Measurements from ENCODE around the gene TARBP1. TPM values are rescaled to one million over a fixed set of nuclear protein-coding genes. Genes with fewer than 3 reads are reported as not detected.

Gene TARBP1
- total RNA-seq, 1 donor from 2014 or later, result 17.8 TPM

- Histone ChIP-seq H3K79me2 (ENCODE audit: insufficient read depth, low read length) (no peaks in the 10 kb centered on the region), H3K9me3 (ENCODE audit: insufficient read depth, low read depth, low read length) (no peaks in the 10 kb centered on the region), H4K20me1 (ENCODE audit: insufficient read depth, low read length) (no peaks in the 10 kb centered on the region), H2AFZ (ENCODE audit: low read depth, low read length) (no peak overlapping the region), H3K9ac (ENCODE audit: low read length) (no peak overlapping the region), H3K36me3 (ENCODE audit: insufficient read depth, low read length) (no peaks in the 10 kb centered on the region), H3K27me3 (ENCODE audit: insufficient read depth, low read length) (no peaks in the 10 kb centered on the region), H3K27ac (ENCODE audit: low read depth, low read length) (no peak overlapping the region), H3K4me3 (ENCODE audit: insufficient read depth, low read depth, low read length) (no peak overlapping the region), H3K4me2 (ENCODE audit: low read length) (no peak overlapping the region), H3K4me1 (ENCODE audit: insufficient read depth, low read length) (peaks cover 8% of the 10 kb centered on the region)
- H3K9me3 Mint-ChIP-seq (ENCODE audit: unreplicated experiment), result peaks cover 3% of the 10 kb centered on the region
- peaks cover 8% of the 10 kb centered on the region for H3K4me1 Mint-ChIP-seq (ENCODE audit: low read depth, unreplicated experiment)
- TF ChIP-seq, protein P1, sequence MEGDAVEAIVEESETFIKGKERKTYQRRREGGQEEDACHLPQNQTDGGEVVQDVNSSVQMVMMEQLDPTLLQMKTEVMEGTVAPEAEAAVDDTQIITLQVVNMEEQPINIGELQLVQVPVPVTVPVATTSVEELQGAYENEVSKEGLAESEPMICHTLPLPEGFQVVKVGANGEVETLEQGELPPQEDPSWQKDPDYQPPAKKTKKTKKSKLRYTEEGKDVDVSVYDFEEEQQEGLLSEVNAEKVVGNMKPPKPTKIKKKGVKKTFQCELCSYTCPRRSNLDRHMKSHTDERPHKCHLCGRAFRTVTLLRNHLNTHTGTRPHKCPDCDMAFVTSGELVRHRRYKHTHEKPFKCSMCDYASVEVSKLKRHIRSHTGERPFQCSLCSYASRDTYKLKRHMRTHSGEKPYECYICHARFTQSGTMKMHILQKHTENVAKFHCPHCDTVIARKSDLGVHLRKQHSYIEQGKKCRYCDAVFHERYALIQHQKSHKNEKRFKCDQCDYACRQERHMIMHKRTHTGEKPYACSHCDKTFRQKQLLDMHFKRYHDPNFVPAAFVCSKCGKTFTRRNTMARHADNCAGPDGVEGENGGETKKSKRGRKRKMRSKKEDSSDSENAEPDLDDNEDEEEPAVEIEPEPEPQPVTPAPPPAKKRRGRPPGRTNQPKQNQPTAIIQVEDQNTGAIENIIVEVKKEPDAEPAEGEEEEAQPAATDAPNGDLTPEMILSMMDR (IDR thresholded peaks at IDR 0.05; ENCODE audit: insufficient read depth, low read depth, low read length), result no peak
- TF ChIP-seq EZH2 (IDR thresholded peaks at IDR 0.05; ENCODE audit: insufficient read depth, low read length), result no peak
- FAIRE-seq (no peak), DNase-seq (ENCODE audit: low read depth) (no peak)
- H3K36me3 Mint-ChIP-seq (ENCODE audit: low read depth, unreplicated experiment), result peaks cover 18% of the 10 kb centered on the region
- H3K27me3 Mint-ChIP-seq (ENCODE audit: low read depth, unreplicated experiment), result no peaks in the 10 kb centered on the region
- H3K27ac Mint-ChIP-seq (ENCODE audit: unreplicated experiment), result no peak overlapping the region
- H3K4me3 Mint-ChIP-seq (ENCODE audit: unreplicated experiment), result no peak overlapping the region
Measured at GRCh38 chr1:234434706-234435105, 44.3 kb downstream of the TARBP1 start.

- H3K4me3 Mint-ChIP-seq (ENCODE audit: unreplicated experiment), result no peak overlapping the region
- peak; percentile 87 for FAIRE-seq
- Histone ChIP-seq H3K4me1 (ENCODE audit: insufficient read depth, low read length) (peaks cover 8% of the 10 kb centered on the region), H2AFZ (ENCODE audit: low read depth, low read length) (peak overlapping the region; percentile 37), H3K27me3 (ENCODE audit: insufficient read depth, low read length) (no peaks in the 10 kb centered on the region), H3K36me3 (ENCODE audit: insufficient read depth, low read length) (peaks cover 7% of the 10 kb centered on the region), H3K79me2 (ENCODE audit: insufficient read depth, low read length) (no peaks in the 10 kb centered on the region), H3K4me2 (ENCODE audit: low read length) (peak overlapping the region; percentile 59), H4K20me1 (ENCODE audit: insufficient read depth, low read length) (no peaks in the 10 kb centered on the region), H3K4me3 (ENCODE audit: insufficient read depth, low read depth, low read length) (peak overlapping the region; percentile 1), H3K27ac (ENCODE audit: low read depth, low read length) (peak overlapping the region; percentile 24), H3K9me3 (ENCODE audit: insufficient read depth, low read depth, low read length) (no peaks in the 10 kb centered on the region), H3K9ac (ENCODE audit: low read length) (no peak overlapping the region)
- DNase-seq (ENCODE audit: low read depth), result peak; percentile 78
- no peaks in the 10 kb centered on the region for H3K9me3 Mint-ChIP-seq (ENCODE audit: unreplicated experiment)
- H3K27ac Mint-ChIP-seq (ENCODE audit: unreplicated experiment), result no peak overlapping the region
- peaks cover 24% of the 10 kb centered on the region for H3K36me3 Mint-ChIP-seq (ENCODE audit: low read depth, unreplicated experiment)
- H3K4me1 Mint-ChIP-seq (ENCODE audit: low read depth, unreplicated experiment), result peaks cover 8% of the 10 kb centered on the region
- no peaks in the 10 kb centered on the region for H3K27me3 Mint-ChIP-seq (ENCODE audit: low read depth, unreplicated experiment)
- TF ChIP-seq, protein P1 (IDR thresholded peaks at IDR 0.05; ENCODE audit: insufficient read depth, low read depth, low read length), result no peak
Measured at GRCh38 chr1:234433563-234434285, 45.3 kb downstream of the TARBP1 start.

GRCh38 chr1:234431255-234431654, 47.7 kb downstream of the TARBP1 start:
- Histone ChIP-seq H4K20me1 (ENCODE audit: insufficient read depth, low read length) (no peaks in the 10 kb centered on the region), H3K9ac (ENCODE audit: low read length) (no peak overlapping the region), H3K79me2 (ENCODE audit: insufficient read depth, low read length) (no peaks in the 10 kb centered on the region), H3K27me3 (ENCODE audit: insufficient read depth, low read length) (no peaks in the 10 kb centered on the region), H3K36me3 (ENCODE audit: insufficient read depth, low read length) (peaks cover 13% of the 10 kb centered on the region), H2AFZ (ENCODE audit: low read depth, low read length) (no peak overlapping the region), H3K4me3 (ENCODE audit: insufficient read depth, low read depth, low read length) (no peak overlapping the region), H3K9me3 (ENCODE audit: insufficient read depth, low read depth, low read length) (no peaks in the 10 kb centered on the region), H3K27ac (ENCODE audit: low read depth, low read length) (no peak overlapping the region), H3K4me1 (ENCODE audit: insufficient read depth, low read length) (peaks cover 8% of the 10 kb centered on the region), H3K4me2 (ENCODE audit: low read length) (no peak overlapping the region)
- H3K4me3 Mint-ChIP-seq (ENCODE audit: unreplicated experiment), result no peak overlapping the region
- DNase-seq (ENCODE audit: low read depth) (no peak), FAIRE-seq (peak; percentile 66)
- H3K27ac Mint-ChIP-seq (ENCODE audit: unreplicated experiment), result no peak overlapping the region
- no peaks in the 10 kb centered on the region for H3K9me3 Mint-ChIP-seq (ENCODE audit: unreplicated experiment)
- peaks cover 8% of the 10 kb centered on the region for H3K4me1 Mint-ChIP-seq (ENCODE audit: low read depth, unreplicated experiment)
- TF ChIP-seq, protein P1 (IDR thresholded peaks at IDR 0.05; ENCODE audit: insufficient read depth, low read depth, low read length), result no peak
- TF ChIP-seq EZH2 (IDR thresholded peaks at IDR 0.05; ENCODE audit: insufficient read depth, low read length), result no peak
- H3K36me3 Mint-ChIP-seq (ENCODE audit: low read depth, unreplicated experiment), result peaks cover 21% of the 10 kb centered on the region
- H3K27me3 Mint-ChIP-seq (ENCODE audit: low read depth, unreplicated experiment), result no peaks in the 10 kb centered on the region
